ENCODE data around the gene MIX23. TPM values are rescaled to one million over a fixed set of nuclear protein-coding genes. Genes with fewer than 3 reads are reported as not detected.

The MIX23 gene
- total RNA-seq, 1 experiment from 2014 or later = 80.6 TPM

DNA sequence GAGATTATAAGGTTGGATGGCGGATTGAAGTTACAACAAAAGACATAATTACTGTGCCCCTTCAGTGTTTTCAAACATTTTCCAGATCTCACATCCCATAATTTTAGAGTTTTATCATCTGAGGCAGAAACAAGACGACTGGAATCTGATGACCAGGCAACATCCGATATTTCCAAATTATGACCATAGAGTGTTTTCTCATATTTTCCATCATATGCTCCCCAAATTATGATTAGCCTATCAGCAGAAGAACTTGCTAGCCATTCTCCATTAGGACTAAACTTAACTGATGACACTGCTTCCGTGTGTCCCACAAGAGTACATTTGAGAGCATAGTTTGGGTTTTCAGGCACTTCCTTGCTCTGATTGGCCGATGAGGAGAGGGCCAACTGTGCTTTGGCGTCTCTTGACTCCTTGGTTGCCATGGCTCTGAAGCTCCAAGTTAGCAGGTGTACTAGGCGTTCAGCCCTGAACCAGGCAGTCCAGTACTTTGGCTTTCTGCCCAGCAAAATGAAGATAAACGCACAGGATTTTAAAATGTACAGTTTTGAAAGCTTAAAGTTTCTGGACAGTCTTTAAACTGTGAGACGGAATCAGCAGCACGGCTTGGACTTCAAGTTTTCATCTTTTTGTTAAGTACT, 32.2 kb upstream of the MIX23 start:
- Histone ChIP-seq H3K27me3 (ENCODE audit: insufficient read depth, low read length) (no peaks in the 10 kb centered on the region), H4K8ac (replicated peaks; ENCODE audit: insufficient read length, low read depth, low read length) (no peak overlapping the region), H3K23me2 (ENCODE audit: insufficient read length, low read depth, low read length, poor library complexity, severe bottlenecking) (peaks cover 8% of the 10 kb centered on the region), H3K18ac (ENCODE audit: insufficient read length, low read depth, low read length) (no peak overlapping the region), H3K9me3 (ENCODE audit: control insufficient read depth, low read depth, low read length) (no peaks in the 10 kb centered on the region), H3K56ac (ENCODE audit: insufficient read length, low read depth, low read length) (no peak overlapping the region), H3K79me2 (ENCODE audit: insufficient read depth, low read length) (no peaks in the 10 kb centered on the region), H3K4me2 (ENCODE audit: insufficient read depth, insufficient read length, low read length) (peak overlapping the region; percentile 92), H3T11ph (ENCODE audit: low read length) (no peak overlapping the region), H3K79me1 (ENCODE audit: insufficient read depth, low read depth, low read length, poor library complexity, severe bottlenecking) (no peaks in the 10 kb centered on the region), H2AK5ac (ENCODE audit: insufficient read length, low read length) (no peak overlapping the region), H4K20me1 (ENCODE audit: control insufficient read depth, insufficient read depth, insufficient read length) (no peaks in the 10 kb centered on the region), H4K5ac (ENCODE audit: insufficient read length, low read depth, low read length) (no peak overlapping the region), H3K4ac (ENCODE audit: low read depth, low read length) (no peak overlapping the region), H2BK120ac (ENCODE audit: low read depth, low read length, poor library complexity, severe bottlenecking) (no peak overlapping the region), H2BK12ac (ENCODE audit: insufficient read length, low read depth, low read length) (no peak overlapping the region), H3K9ac (ENCODE audit: extremely low read depth, insufficient read length, low read length) (peak overlapping the region; percentile 24), H2BK15ac (ENCODE audit: low read depth, low read length) (no peak overlapping the region), H2AFZ (ENCODE audit: low read length) (no peak overlapping the region), H3K4me1 (ENCODE audit: insufficient read depth, low read length) (no peaks in the 10 kb centered on the region), H3K23ac (ENCODE audit: insufficient read length, low read depth, low read length) (no peak overlapping the region), H4K91ac (ENCODE audit: insufficient read length, low read depth, low read length) (no peak overlapping the region), H2BK5ac (ENCODE audit: insufficient read length, low read length) (no peak overlapping the region), H3K14ac (ENCODE audit: insufficient read depth, low read length) (no peak overlapping the region), H3K27ac (ENCODE audit: insufficient read length, low read depth, low read length) (no peak overlapping the region), H2BK20ac (ENCODE audit: low read depth, low read length, poor library complexity, severe bottlenecking) (no peak overlapping the region)
- Mint-ChIP-seq H3K27me3 (ENCODE audit: low read depth) (no peaks in the 10 kb centered on the region; the same call in 1 of the 2 replicates), H3K27ac (peak overlapping the region; percentile 81 to 99 (median 85); a peak in 6 of 7 replicates), H3K4me3 (peak overlapping the region; percentile 96 to 98), H3K9me3 (no peaks in the 10 kb centered on the region; a peak in 1 of 5 replicates), H3K4me1 (peaks cover 16 to 18% of the 10 kb centered on the region in 2 experiments), H3K36me3 (ENCODE audit: insufficient read depth in 1 of 3, low read depth in 3 of 3) (peaks cover 0 to 9% (median 9%) of the 10 kb centered on the region in 3 experiments; a peak in 5 of 7 replicates)
- no CpG with 5 or more reads among the region's 10 CpGs for WGBS (ENCODE audit: extremely low coverage, insufficient read length, low lambda C conversion rate)
- no peak for TF ChIP-seq CTCF (conservative IDR thresholded peaks at IDR 0.05)
- DNase-seq = peak; percentile 50
